HG03575 (cell line): ENCODE measurements around the gene PCDHGC4.

Experiments used
- ATAC-seq: cut with Tn5 transposase; IDR thresholded peaks from one replicate; pipeline ENCODE4 v1.9.1; 2021; ENCODE audit not compliant: unreplicated experiment, insufficient number of reproducible peaks, low FRiP score; ENCODE audit errors: extremely low read depth

The PCDHGC4 gene

DNA sequence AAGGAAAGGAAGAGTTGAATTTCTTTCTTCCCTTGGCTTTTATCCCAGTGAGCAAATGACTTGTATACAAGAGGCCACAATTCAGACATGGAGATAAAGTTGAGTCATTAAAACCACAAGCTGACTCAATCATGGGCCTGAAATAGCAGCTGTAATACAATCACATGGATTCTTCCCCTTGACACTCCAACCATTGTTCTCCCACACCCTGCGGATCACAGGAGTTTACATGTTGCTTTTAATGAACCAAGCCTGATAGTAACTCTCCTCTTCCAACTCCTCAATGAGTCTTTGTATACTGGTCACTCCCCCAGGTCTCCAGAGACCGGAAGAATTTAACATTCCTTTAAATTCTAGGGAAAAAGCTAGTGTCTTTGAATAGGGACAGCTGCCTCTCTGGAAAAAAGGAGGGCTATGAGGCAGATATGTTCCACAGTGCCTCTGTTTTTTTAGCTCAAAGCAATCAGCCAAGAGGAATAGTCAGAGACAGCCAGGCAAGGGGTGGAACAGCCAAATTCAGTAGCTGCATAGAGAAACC, 36.5 kb downstream of the PCDHGC4 start:
- ATAC-seq: no peak

DNA sequence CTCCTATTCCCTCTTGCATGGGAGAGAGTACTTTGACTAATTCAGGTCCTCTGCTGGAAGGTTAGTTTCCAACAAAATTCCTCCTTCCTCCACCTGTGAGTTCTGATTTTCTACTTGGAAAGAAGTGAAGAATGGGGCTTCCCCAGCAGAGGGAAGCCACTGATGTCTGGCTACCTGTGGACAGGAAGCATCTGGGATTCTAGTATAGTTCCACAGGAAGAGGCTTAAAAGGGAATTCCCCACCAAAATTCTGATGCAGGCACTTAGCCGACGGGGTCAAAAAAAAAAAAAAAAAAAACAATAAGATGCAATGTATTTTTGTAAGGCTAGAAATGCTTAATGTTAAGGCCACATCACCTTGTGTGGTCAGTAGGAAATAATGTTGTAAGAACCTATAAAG, 37.5 kb downstream of the PCDHGC4 start:
- ATAC-seq: no peak

DNA sequence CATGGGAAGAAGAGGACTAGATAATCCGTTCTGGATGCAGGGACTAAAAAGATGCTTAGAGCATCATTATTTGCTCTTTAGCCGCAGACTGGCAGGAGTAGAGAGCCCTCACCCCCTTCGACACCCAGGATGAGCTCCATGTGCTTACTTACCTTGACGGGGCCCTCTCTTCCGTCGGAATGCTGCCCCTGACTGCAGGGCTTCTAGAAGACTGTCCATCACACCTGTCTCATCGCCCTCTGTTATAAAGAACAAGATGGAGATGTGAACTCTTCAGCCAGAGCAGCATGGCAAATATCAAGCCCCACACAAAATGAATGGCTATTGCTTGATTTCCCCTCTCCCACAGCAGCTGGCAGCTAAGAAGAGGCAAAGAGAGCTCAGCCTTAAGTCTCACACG, 39.2 kb downstream of the PCDHGC4 start:
- ATAC-seq: no peak

DNA sequence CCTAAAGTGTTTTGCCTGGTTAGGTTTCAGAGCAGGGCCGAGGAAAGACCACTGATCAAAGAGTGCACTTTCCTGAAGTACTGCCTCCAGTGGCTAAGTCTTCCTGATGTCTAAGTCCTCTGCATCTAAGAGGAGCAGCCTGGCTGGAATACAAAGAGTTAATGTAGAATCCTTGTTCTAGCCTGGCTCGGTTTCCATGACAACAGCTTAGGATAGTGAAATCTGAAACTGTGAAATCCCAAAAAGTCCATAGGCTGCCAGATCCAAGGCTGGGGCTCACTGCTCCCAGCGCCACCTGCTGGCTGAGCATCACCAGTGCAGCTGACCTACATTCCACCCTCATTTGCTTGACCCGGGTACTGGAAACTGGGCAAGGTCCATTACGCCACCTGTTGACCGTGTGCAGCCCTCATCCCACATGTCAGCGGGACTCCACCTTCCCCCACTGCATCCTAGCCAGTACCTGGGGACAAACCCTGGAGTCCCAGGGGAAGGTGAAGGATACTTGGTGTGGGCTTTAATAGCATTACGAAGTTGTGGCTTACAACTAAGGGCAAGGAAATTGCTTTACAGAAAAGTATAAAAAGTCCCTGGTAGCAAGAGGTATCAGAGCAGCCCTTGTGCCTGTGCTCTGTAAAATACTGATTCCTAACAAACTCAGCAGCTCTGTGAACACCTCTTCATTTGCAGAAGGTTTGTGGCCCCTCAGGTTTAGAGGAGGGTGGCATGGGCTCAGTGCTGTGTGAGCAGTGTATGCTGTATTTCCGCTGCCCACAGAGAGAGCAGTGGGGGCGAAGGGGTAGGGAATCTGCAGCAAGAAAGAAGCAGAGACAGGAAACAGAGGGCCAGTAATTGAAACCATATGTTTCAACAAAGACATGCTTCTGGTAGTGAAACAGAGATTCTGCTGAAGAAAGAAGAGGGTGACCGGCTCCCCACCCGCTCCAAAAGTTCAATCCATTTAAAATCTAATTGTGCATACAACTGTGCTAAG, 40.1 kb downstream of the PCDHGC4 start:
- no peak for ATAC-seq

DNA sequence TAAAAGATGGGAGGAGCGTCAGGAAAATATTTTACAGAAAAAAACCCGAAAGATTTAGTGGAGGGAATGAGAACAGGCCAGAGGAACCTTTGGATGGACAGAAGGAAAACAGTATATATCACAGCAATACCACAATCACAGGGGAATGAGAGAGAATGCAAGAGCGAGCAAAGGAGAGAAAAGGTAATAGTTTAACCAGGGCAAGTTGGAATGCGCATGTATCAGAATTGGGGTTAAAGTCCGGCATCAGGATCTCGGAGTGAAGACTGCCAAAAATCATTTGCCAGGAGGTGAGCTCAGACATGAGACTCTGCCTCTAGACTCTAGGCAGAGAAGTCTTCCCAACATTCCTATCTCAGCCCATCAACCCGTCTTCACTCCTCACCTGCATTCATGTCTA, 40.8 kb downstream of the PCDHGC4 start:
- ATAC-seq: no peak

DNA sequence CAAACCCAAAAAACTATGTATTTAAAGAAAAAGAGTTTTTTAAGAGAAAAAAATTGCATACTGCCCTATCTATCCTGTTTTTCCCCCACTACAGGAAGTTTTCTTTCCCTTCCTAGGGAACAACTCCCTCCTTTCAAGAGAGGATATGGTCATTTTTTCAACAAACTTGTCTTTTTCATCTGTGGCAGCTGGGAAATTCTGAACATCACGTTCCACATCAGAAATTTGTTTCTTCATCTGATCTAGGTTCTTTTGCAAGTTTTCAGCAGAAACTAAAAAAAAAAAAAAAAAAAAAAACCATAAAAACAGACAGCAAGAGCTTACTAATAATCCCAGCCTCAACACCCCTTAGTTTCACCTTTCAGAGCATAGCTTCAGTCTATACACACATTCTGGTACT, 42.6 kb downstream of the PCDHGC4 start:
- ATAC-seq: no peak

DNA sequence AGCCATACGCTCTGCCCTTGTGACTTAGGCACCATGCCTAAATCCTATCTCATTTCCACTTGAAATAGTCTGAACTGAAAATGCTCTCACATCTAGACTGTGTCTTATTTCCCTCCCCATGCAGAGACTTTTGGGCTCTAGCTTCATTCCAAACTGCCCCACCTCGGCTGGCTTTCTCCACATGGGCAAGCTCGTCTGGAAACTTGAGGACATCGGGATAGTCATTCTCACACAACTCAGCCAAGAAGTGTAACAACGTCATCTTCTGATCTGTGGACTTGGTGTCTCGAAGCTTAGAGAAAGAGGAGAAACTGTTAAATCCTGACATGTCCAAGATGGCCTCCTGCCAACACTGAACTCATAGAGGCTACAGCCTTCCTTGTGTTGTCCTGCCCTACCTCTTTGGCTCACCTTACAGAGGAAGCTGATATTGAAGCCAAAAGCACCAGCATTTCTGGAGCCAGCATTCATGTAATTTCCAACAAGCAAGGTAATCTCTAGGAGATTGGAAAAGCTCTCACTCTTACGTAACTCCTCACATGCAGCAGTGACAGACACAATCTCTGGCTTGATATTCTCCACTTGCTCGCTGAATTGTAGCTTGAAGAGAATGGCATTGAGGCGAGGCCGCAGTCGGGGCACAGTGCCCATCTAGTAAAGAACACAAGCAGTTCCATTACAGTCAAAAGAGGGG, 43.6 kb downstream of the PCDHGC4 start:
- ATAC-seq: no peak

DNA sequence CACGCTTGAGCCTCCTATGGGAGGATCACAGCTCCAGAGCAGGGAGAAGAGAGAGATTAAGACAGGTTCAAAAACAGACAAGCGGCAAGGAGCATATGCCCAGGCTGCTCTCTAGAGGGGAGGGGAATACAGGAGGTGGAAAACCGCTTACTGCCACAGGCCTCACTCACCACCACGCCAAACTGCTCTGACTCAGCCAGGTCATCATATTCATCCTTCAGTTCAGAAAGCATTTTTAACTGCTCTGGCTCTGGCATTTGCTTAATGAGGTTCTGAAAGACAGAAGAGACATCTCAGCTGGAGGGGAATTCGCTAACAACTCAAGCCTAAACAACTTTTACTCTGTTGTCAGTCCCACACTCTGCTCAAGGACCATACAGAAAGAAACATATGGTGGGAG, 44.2 kb downstream of the PCDHGC4 start:
- no peak for ATAC-seq

DNA sequence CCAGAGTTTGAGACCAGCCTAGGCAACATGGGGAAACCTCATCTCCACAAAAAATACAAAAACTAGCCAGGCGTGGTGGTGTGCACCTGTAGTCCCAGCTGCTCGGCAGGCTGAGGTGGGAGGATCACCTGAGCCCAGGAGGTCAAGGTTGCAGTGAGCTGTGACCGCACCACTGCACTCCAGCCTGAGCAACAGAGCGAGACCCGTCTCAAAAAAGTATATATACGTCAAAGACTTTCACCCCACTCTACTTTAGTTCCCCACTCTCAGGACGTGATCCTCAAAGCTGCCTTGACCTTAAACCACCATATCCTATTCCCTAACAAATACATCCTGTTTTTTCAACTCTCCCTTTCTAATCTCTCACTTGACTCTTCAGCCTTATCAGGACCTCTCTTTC, 45.0 kb downstream of the PCDHGC4 start:
- no peak for ATAC-seq

DNA sequence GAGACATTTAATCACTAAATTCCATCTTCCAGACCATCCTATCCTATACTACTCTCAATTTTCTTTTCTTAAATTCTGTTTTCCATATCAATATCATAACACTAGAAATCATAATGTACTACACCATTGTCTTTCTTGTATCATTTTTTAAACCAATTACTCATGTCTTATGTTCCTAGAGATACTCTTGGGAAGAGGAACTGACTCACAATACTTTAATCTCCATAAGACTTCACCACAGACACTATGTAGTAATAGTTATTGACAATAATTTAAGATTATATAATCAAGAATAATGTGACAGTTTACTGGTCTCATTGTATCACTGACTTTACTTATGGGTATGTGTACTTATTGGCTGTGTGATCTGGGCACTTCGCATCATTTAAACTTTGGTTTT, 47.9 kb downstream of the PCDHGC4 start:
- no peak for ATAC-seq

DNA sequence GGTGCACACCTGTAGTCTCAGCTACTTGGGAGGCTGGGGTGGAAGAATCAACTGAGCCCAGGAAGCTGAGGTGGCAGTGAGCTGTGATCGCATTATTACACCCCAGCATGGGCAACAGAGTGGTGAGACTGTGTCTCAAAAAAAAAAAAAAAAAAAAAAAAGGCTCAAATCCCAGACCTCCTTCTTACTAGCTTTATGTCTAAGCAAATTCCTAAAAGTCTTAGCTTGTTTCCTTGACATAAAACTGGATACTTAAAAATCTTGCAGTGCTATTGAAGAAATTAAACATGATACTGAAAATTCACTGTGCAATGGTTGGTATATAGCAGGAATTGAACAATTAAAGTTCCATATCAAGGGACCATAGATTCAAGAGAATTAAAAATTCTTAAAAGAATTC, 49.1 kb downstream of the PCDHGC4 start:
- ATAC-seq: no peak

DNA sequence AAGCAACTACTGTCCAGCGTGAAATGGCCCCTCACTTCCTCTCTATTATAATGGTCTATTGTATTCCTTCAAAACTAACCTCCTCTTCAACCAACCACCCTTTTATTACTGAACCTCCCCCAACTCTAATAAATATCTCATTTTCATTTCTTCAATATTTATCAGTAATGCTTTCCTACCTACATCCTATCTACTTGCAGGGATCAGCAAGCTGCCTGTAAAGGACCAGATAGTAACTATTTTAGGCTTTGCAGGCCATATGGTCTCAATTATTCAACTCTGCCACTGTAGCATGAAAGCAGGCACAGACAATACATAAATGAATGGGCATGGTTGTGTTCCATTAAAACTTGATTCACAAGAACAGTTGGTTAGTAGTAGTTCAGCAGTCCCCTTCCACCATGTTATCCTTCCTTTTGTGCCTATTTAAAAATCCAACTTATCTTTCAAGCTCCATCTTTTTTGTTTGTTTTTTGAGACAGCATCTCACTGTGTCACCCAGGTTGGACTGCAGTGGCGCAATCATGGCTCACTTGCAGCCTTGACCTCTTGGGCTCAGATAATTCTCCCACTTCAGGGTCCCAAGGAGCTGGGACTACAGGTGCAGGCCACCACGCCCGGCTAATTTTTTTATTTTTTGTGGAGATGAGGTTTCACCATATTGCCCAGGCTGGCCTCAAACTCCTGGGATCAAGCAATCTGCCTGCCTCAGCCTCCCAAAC, 49.8 kb downstream of the PCDHGC4 start:
- ATAC-seq: no peak
